ENCODE data around the gene ALG5.

ALG5 gene

GRCh38 chr13:36999054-36999714 lies at the start of gene ALG5:
ALG5 (minus strand) TSS chr13:36999340; CDS start chr13:36999300, 40 bp downstream.
- peak within 1 kb of the TSS; percentile 100 for H3K27ac Mint-ChIP-seq
- H3K4me1 Mint-ChIP-seq, result peaks cover 25% of the 10 kb centered on the region
- peak within 1 kb of the TSS; percentile 100 for H3K4me3 Mint-ChIP-seq
- H3K36me3 Mint-ChIP-seq, result peaks cover 8% of the 10 kb centered on the region
- ATAC-seq (ENCODE audit: low read depth), result peak; percentile 67
- DNase-seq (ENCODE audit: low spot score in 2 of 2), result peak; percentile 95 to 97
- H3K27me3 Mint-ChIP-seq, result no peaks in the 10 kb centered on the region
- H3K9me3 Mint-ChIP-seq, result no peaks in the 10 kb centered on the region

GRCh38 chr13:37047846-37048245 lies 48.7 kb upstream of the ALG5 start:
- peaks cover 10% of the 10 kb centered on the region for H3K4me1 Mint-ChIP-seq
- no peak overlapping the region for H3K4me3 Mint-ChIP-seq
- ATAC-seq (ENCODE audit: low read depth) (no peak), DNase-seq (ENCODE audit: low spot score in 2 of 2) (no peak)
- no peak overlapping the region for H3K27ac Mint-ChIP-seq
- no peaks in the 10 kb centered on the region for H3K27me3 Mint-ChIP-seq
- peaks cover 14% of the 10 kb centered on the region for H3K36me3 Mint-ChIP-seq
- H3K9me3 Mint-ChIP-seq, result no peaks in the 10 kb centered on the region

GRCh38 chr13:37047032-37047431 lies 47.9 kb upstream of the ALG5 start:
- no peak for DNase-seq (ENCODE audit: low spot score in 2 of 2)
- Mint-ChIP-seq H3K4me3 (no peak overlapping the region), H3K27ac (no peak overlapping the region), H3K4me1 (peaks cover 7% of the 10 kb centered on the region), H3K36me3 (peaks cover 18% of the 10 kb centered on the region), H3K27me3 (no peaks in the 10 kb centered on the region), H3K9me3 (no peaks in the 10 kb centered on the region)
- ATAC-seq (ENCODE audit: low read depth), result no peak

- H3K4me3 Mint-ChIP-seq, result no peak overlapping the region
- H3K4me1 Mint-ChIP-seq, result peaks cover 2% of the 10 kb centered on the region
- no peak overlapping the region for H3K27ac Mint-ChIP-seq
- no peak for ATAC-seq (ENCODE audit: low read depth)
- no peak for DNase-seq (ENCODE audit: low spot score in 2 of 2)
- H3K9me3 Mint-ChIP-seq, result no peaks in the 10 kb centered on the region
- no peaks in the 10 kb centered on the region for H3K27me3 Mint-ChIP-seq
- peaks cover 23% of the 10 kb centered on the region for H3K36me3 Mint-ChIP-seq
Observed at GRCh38 chr13:37046062-37046461, 46.9 kb upstream of the ALG5 start.

GRCh38 chr13:37040789-37041188 lies 41.6 kb upstream of the ALG5 start:
- H3K36me3 Mint-ChIP-seq, result peaks cover 25% of the 10 kb centered on the region
- H3K9me3 Mint-ChIP-seq, result no peaks in the 10 kb centered on the region
- H3K27ac Mint-ChIP-seq, result no peak overlapping the region
- no peaks in the 10 kb centered on the region for H3K4me1 Mint-ChIP-seq
- no peaks in the 10 kb centered on the region for H3K27me3 Mint-ChIP-seq
- no peak overlapping the region for H3K4me3 Mint-ChIP-seq
- no peak for DNase-seq (ENCODE audit: low spot score in 2 of 2)
- ATAC-seq (ENCODE audit: low read depth), result no peak

GRCh38 chr13:37039896-37040295 lies 40.8 kb upstream of the ALG5 start:
- no peak for DNase-seq (ENCODE audit: low spot score in 2 of 2)

GRCh38 chr13:37037241-37037640 lies 38.1 kb upstream of the ALG5 start:
- no peak for ATAC-seq (ENCODE audit: low read depth)
- peaks cover 18% of the 10 kb centered on the region for H3K36me3 Mint-ChIP-seq
- no peak for DNase-seq (ENCODE audit: low spot score in 2 of 2)
- H3K27ac Mint-ChIP-seq, result no peak overlapping the region
- H3K27me3 Mint-ChIP-seq, result no peaks in the 10 kb centered on the region
- no peaks in the 10 kb centered on the region for H3K4me1 Mint-ChIP-seq
- no peak overlapping the region for H3K4me3 Mint-ChIP-seq
- no peaks in the 10 kb centered on the region for H3K9me3 Mint-ChIP-seq

More at GRCh38 chr13:37039896-37040295, 40.8 kb upstream of the ALG5 start:
- H3K27me3 Mint-ChIP-seq, result no peaks in the 10 kb centered on the region
- peaks cover 26% of the 10 kb centered on the region for H3K36me3 Mint-ChIP-seq
- no peak for ATAC-seq (ENCODE audit: low read depth)
- no peak overlapping the region for H3K4me3 Mint-ChIP-seq
- no peak overlapping the region for H3K27ac Mint-ChIP-seq
- no peaks in the 10 kb centered on the region for H3K4me1 Mint-ChIP-seq
- no peaks in the 10 kb centered on the region for H3K9me3 Mint-ChIP-seq

- peaks cover 16% of the 10 kb centered on the region for H3K36me3 Mint-ChIP-seq
- H3K9me3 Mint-ChIP-seq, result no peaks in the 10 kb centered on the region
- H3K27me3 Mint-ChIP-seq, result no peaks in the 10 kb centered on the region
- H3K27ac Mint-ChIP-seq, result no peak overlapping the region
- no peaks in the 10 kb centered on the region for H3K4me1 Mint-ChIP-seq
- H3K4me3 Mint-ChIP-seq, result no peak overlapping the region
- ATAC-seq (ENCODE audit: low read depth) (no peak), DNase-seq (ENCODE audit: low spot score in 2 of 2) (no peak)
Observed at GRCh38 chr13:37029617-37030016, 30.5 kb upstream of the ALG5 start.

- Mint-ChIP-seq H3K4me3 (no peak overlapping the region), H3K9me3 (no peaks in the 10 kb centered on the region), H3K36me3 (peaks cover 25% of the 10 kb centered on the region), H3K4me1 (no peaks in the 10 kb centered on the region), H3K27me3 (no peaks in the 10 kb centered on the region), H3K27ac (no peak overlapping the region)
- DNase-seq (ENCODE audit: low spot score in 2 of 2) (no peak), ATAC-seq (ENCODE audit: low read depth) (no peak)
Observed at GRCh38 chr13:37027639-37028038, 28.5 kb upstream of the ALG5 start.

- ATAC-seq (ENCODE audit: low read depth) (no peak), DNase-seq (ENCODE audit: low spot score in 2 of 2) (no peak)
- Mint-ChIP-seq H3K27ac (no peak overlapping the region), H3K4me3 (no peak overlapping the region), H3K4me1 (no peaks in the 10 kb centered on the region), H3K27me3 (no peaks in the 10 kb centered on the region), H3K9me3 (no peaks in the 10 kb centered on the region), H3K36me3 (peaks cover 22% of the 10 kb centered on the region)
Observed at GRCh38 chr13:37026771-37027170, 27.6 kb upstream of the ALG5 start.

GRCh38 chr13:37023871-37024270 lies 24.7 kb upstream of the ALG5 start:
- ATAC-seq (ENCODE audit: low read depth) (no peak), DNase-seq (ENCODE audit: low spot score in 2 of 2) (no peak)
- H3K27me3 Mint-ChIP-seq, result no peaks in the 10 kb centered on the region
- no peaks in the 10 kb centered on the region for H3K4me1 Mint-ChIP-seq
- no peaks in the 10 kb centered on the region for H3K9me3 Mint-ChIP-seq
- peaks cover 17% of the 10 kb centered on the region for H3K36me3 Mint-ChIP-seq
- peak overlapping the region; percentile 40 for H3K27ac Mint-ChIP-seq
- no peak overlapping the region for H3K4me3 Mint-ChIP-seq

- no peak for ATAC-seq (ENCODE audit: low read depth)
- H3K9me3 Mint-ChIP-seq, result no peaks in the 10 kb centered on the region
- H3K4me3 Mint-ChIP-seq, result no peak overlapping the region
- DNase-seq (ENCODE audit: low spot score in 2 of 2), result no peak
- H3K4me1 Mint-ChIP-seq, result no peaks in the 10 kb centered on the region
- H3K27me3 Mint-ChIP-seq, result no peaks in the 10 kb centered on the region
- peaks cover 30% of the 10 kb centered on the region for H3K36me3 Mint-ChIP-seq
- peak overlapping the region; percentile 12 for H3K27ac Mint-ChIP-seq
Observed at GRCh38 chr13:37014609-37015008, 15.5 kb upstream of the ALG5 start.

GRCh38 chr13:37011788-37012187 lies 12.6 kb upstream of the ALG5 start:
- H3K27ac Mint-ChIP-seq, result no peak overlapping the region
- peaks cover 37% of the 10 kb centered on the region for H3K36me3 Mint-ChIP-seq
- no peaks in the 10 kb centered on the region for H3K9me3 Mint-ChIP-seq
- ATAC-seq (ENCODE audit: low read depth) (no peak), DNase-seq (ENCODE audit: low spot score in 2 of 2) (no peak)
- H3K4me3 Mint-ChIP-seq, result no peak overlapping the region
- H3K27me3 Mint-ChIP-seq, result no peaks in the 10 kb centered on the region
- peaks cover 3% of the 10 kb centered on the region for H3K4me1 Mint-ChIP-seq

- no peak for ATAC-seq (ENCODE audit: low read depth)
- H3K36me3 Mint-ChIP-seq, result peaks cover 34% of the 10 kb centered on the region
- H3K4me1 Mint-ChIP-seq, result peaks cover 3% of the 10 kb centered on the region
- H3K27me3 Mint-ChIP-seq, result no peaks in the 10 kb centered on the region
- DNase-seq (ENCODE audit: low spot score in 2 of 2), result no peak
- H3K27ac Mint-ChIP-seq, result no peak overlapping the region
- no peak overlapping the region for H3K4me3 Mint-ChIP-seq
- H3K9me3 Mint-ChIP-seq, result no peaks in the 10 kb centered on the region
Observed at GRCh38 chr13:37011002-37011401, 11.9 kb upstream of the ALG5 start.

- H3K27ac Mint-ChIP-seq, result peak overlapping the region; percentile 18
- peaks cover 3% of the 10 kb centered on the region for H3K4me1 Mint-ChIP-seq
- ATAC-seq (ENCODE audit: low read depth) (no peak), DNase-seq (ENCODE audit: low spot score in 2 of 2) (no peak)
- H3K36me3 Mint-ChIP-seq, result peaks cover 28% of the 10 kb centered on the region
- no peaks in the 10 kb centered on the region for H3K27me3 Mint-ChIP-seq
- H3K4me3 Mint-ChIP-seq, result no peak overlapping the region
- no peaks in the 10 kb centered on the region for H3K9me3 Mint-ChIP-seq
Observed at GRCh38 chr13:37010424-37010823, 11.3 kb upstream of the ALG5 start.
